ENCODE data around the gene JMJD1C.
"Not testable (repeated sequence)": the region's sequence is repeated elsewhere in the genome, so short reads cannot be mapped to it uniquely, and the experiment has no call there.

Gene JMJD1C

GRCh38 chr10:63168821-63169462 is 296.8 kb downstream of the JMJD1C start:
- peak overlapping the region; percentile 35 for H3K27ac ChIP-seq (ENCODE audit: low read depth, low read length)
- no peaks in the 10 kb centered on the region for H3K4me1 ChIP-seq (ENCODE audit: control insufficient read depth, insufficient read depth, low read length)
- no peaks in the 10 kb centered on the region for H3K9me3 ChIP-seq (ENCODE audit: control insufficient read depth, insufficient read depth, low read length)
- H3K36me3 ChIP-seq (ENCODE audit: control insufficient read depth, insufficient read depth, low read length), result peaks cover 100% of the 10 kb centered on the region
- H3K9ac ChIP-seq (ENCODE audit: low read depth, low read length), result no peak overlapping the region
- no peaks in the 10 kb centered on the region for H3K27me3 ChIP-seq (ENCODE audit: control insufficient read depth, insufficient read depth, low read length)
- no peak overlapping the region for H3K4me3 ChIP-seq (ENCODE audit: low read depth, low read length)

GRCh38 chr10:63166742-63167258 is 299.0 kb downstream of the JMJD1C start:
- H3K9ac ChIP-seq (ENCODE audit: low read depth, low read length), result no peak overlapping the region
- no peak overlapping the region for H3K4me3 ChIP-seq (ENCODE audit: low read depth, low read length)
- H3K9me3 ChIP-seq (ENCODE audit: control insufficient read depth, insufficient read depth, low read length), result no peaks in the 10 kb centered on the region
- peaks cover 79% of the 10 kb centered on the region for H3K36me3 ChIP-seq (ENCODE audit: control insufficient read depth, insufficient read depth, low read length)
- H3K27ac ChIP-seq (ENCODE audit: low read depth, low read length), result peak overlapping the region; percentile 18
- no peaks in the 10 kb centered on the region for H3K27me3 ChIP-seq (ENCODE audit: control insufficient read depth, insufficient read depth, low read length)
- H3K4me1 ChIP-seq (ENCODE audit: control insufficient read depth, insufficient read depth, low read length), result no peaks in the 10 kb centered on the region

GRCh38 chr10:63165249-63165648 is 300.5 kb downstream of the JMJD1C start:
- no peaks in the 10 kb centered on the region for H3K27me3 ChIP-seq (ENCODE audit: control insufficient read depth, insufficient read depth, low read length)
- H3K36me3 ChIP-seq (ENCODE audit: control insufficient read depth, insufficient read depth, low read length), result peaks cover 64% of the 10 kb centered on the region
- H3K9me3 ChIP-seq (ENCODE audit: control insufficient read depth, insufficient read depth, low read length), result no peaks in the 10 kb centered on the region
- no peak overlapping the region for H3K4me3 ChIP-seq (ENCODE audit: low read depth, low read length)
- no peak overlapping the region for H3K27ac ChIP-seq (ENCODE audit: low read depth, low read length)
- H3K4me1 ChIP-seq (ENCODE audit: control insufficient read depth, insufficient read depth, low read length), result no peaks in the 10 kb centered on the region
- H3K9ac ChIP-seq (ENCODE audit: low read depth, low read length), result no peak overlapping the region

GRCh38 chr10:63164166-63164623 is 301.6 kb downstream of the JMJD1C start:
- Histone ChIP-seq H3K4me1 (ENCODE audit: control insufficient read depth, insufficient read depth, low read length) (no peaks in the 10 kb centered on the region), H3K36me3 (ENCODE audit: control insufficient read depth, insufficient read depth, low read length) (peaks cover 53% of the 10 kb centered on the region), H3K9me3 (ENCODE audit: control insufficient read depth, insufficient read depth, low read length) (no peaks in the 10 kb centered on the region), H3K27ac (ENCODE audit: low read depth, low read length) (no peak overlapping the region), H3K4me3 (ENCODE audit: low read depth, low read length) (no peak overlapping the region), H3K9ac (ENCODE audit: low read depth, low read length) (no peak overlapping the region), H3K27me3 (ENCODE audit: control insufficient read depth, insufficient read depth, low read length) (no peaks in the 10 kb centered on the region)

- H3K27ac ChIP-seq (ENCODE audit: low read depth, low read length), result no peak overlapping the region
- H3K36me3 ChIP-seq (ENCODE audit: control insufficient read depth, insufficient read depth, low read length), result peaks cover 27% of the 10 kb centered on the region
- H3K4me3 ChIP-seq (ENCODE audit: low read depth, low read length), result no peak overlapping the region
- H3K9ac ChIP-seq (ENCODE audit: low read depth, low read length), result no peak overlapping the region
- no peaks in the 10 kb centered on the region for H3K27me3 ChIP-seq (ENCODE audit: control insufficient read depth, insufficient read depth, low read length)
- H3K4me1 ChIP-seq (ENCODE audit: control insufficient read depth, insufficient read depth, low read length), result no peaks in the 10 kb centered on the region
- no peaks in the 10 kb centered on the region for H3K9me3 ChIP-seq (ENCODE audit: control insufficient read depth, insufficient read depth, low read length)
Observed at GRCh38 chr10:63161592-63161991, 304.2 kb downstream of the JMJD1C start.

- H3K9ac ChIP-seq (ENCODE audit: low read depth, low read length), result no peak overlapping the region
Observed at GRCh38 chr10:63157845-63158624, 307.7 kb downstream of the JMJD1C start.

GRCh38 chr10:63156236-63156635 is 309.5 kb downstream of the JMJD1C start:
- no peak overlapping the region for H3K27ac ChIP-seq (ENCODE audit: low read depth, low read length)
- no peak overlapping the region for H3K4me3 ChIP-seq (ENCODE audit: low read depth, low read length)
- no peak overlapping the region for H3K9ac ChIP-seq (ENCODE audit: low read depth, low read length)
- no peaks in the 10 kb centered on the region for H3K9me3 ChIP-seq (ENCODE audit: control insufficient read depth, insufficient read depth, low read length)
- no peaks in the 10 kb centered on the region for H3K27me3 ChIP-seq (ENCODE audit: control insufficient read depth, insufficient read depth, low read length)
- peaks cover 19% of the 10 kb centered on the region for H3K36me3 ChIP-seq (ENCODE audit: control insufficient read depth, insufficient read depth, low read length)
- no peaks in the 10 kb centered on the region for H3K4me1 ChIP-seq (ENCODE audit: control insufficient read depth, insufficient read depth, low read length)

More at GRCh38 chr10:63157845-63158624, 307.7 kb downstream of the JMJD1C start:
- no peaks in the 10 kb centered on the region for H3K4me1 ChIP-seq (ENCODE audit: control insufficient read depth, insufficient read depth, low read length)
- no peak overlapping the region for H3K4me3 ChIP-seq (ENCODE audit: low read depth, low read length)
- peak overlapping the region; percentile 8 for H3K27ac ChIP-seq (ENCODE audit: low read depth, low read length)
- H3K36me3 ChIP-seq (ENCODE audit: control insufficient read depth, insufficient read depth, low read length), result peaks cover 17% of the 10 kb centered on the region
- H3K9me3 ChIP-seq (ENCODE audit: control insufficient read depth, insufficient read depth, low read length), result no peaks in the 10 kb centered on the region
- no peaks in the 10 kb centered on the region for H3K27me3 ChIP-seq (ENCODE audit: control insufficient read depth, insufficient read depth, low read length)

GRCh38 chr10:63155388-63156020 is 310.3 kb downstream of the JMJD1C start:
- H3K4me3 ChIP-seq (ENCODE audit: low read depth, low read length), result no peak overlapping the region
- H3K27ac ChIP-seq (ENCODE audit: low read depth, low read length), result no peak overlapping the region
- H3K27me3 ChIP-seq (ENCODE audit: control insufficient read depth, insufficient read depth, low read length), result no peaks in the 10 kb centered on the region
- H3K36me3 ChIP-seq (ENCODE audit: control insufficient read depth, insufficient read depth, low read length), result peaks cover 27% of the 10 kb centered on the region
- H3K9ac ChIP-seq (ENCODE audit: low read depth, low read length), result no peak overlapping the region
- no peaks in the 10 kb centered on the region for H3K4me1 ChIP-seq (ENCODE audit: control insufficient read depth, insufficient read depth, low read length)
- no peaks in the 10 kb centered on the region for H3K9me3 ChIP-seq (ENCODE audit: control insufficient read depth, insufficient read depth, low read length)

- Histone ChIP-seq H3K4me1 (ENCODE audit: control insufficient read depth, insufficient read depth, low read length) (no peaks in the 10 kb centered on the region), H3K9me3 (ENCODE audit: control insufficient read depth, insufficient read depth, low read length) (no peaks in the 10 kb centered on the region), H3K27ac (ENCODE audit: low read depth, low read length) (no peak overlapping the region), H3K36me3 (ENCODE audit: control insufficient read depth, insufficient read depth, low read length) (peaks cover 28% of the 10 kb centered on the region), H3K9ac (ENCODE audit: low read depth, low read length) (no peak overlapping the region), H3K27me3 (ENCODE audit: control insufficient read depth, insufficient read depth, low read length) (no peaks in the 10 kb centered on the region), H3K4me3 (ENCODE audit: low read depth, low read length) (no peak overlapping the region)
Observed at GRCh38 chr10:63154546-63155387, 311.0 kb downstream of the JMJD1C start.

- not testable (repeated sequence) for H3K4me1 ChIP-seq (ENCODE audit: control insufficient read depth, insufficient read depth, low read length); H3K27me3 ChIP-seq (ENCODE audit: control insufficient read depth, insufficient read depth, low read length); H3K4me3 ChIP-seq (ENCODE audit: low read depth, low read length); H3K27ac ChIP-seq (ENCODE audit: low read depth, low read length); H3K9me3 ChIP-seq (ENCODE audit: control insufficient read depth, insufficient read depth, low read length); H3K9ac ChIP-seq (ENCODE audit: low read depth, low read length)
- peaks cover 28% of the 10 kb centered on the region for H3K36me3 ChIP-seq (ENCODE audit: control insufficient read depth, insufficient read depth, low read length)
Observed at GRCh38 chr10:63153868-63154545, 311.8 kb downstream of the JMJD1C start.

Measured in HUES48 (cell line).